NCI-H2171 (cell line): ENCODE measurements around the gene KCNQ4.

Experiments used
- DNase-seq: peaks from one replicate; lab custom pipeline; 2025; lab: John Stamatoyannopoulos, UW

The KCNQ4 gene

GRCh38 chr1:40795811-40796586 lies 12.4 kb downstream of the KCNQ4 start:
- no peak for DNase-seq

- no peak for DNase-seq
These were observed 13.5 kb downstream of the KCNQ4 start for GRCh38 chr1:40796939-40797667.

DNA sequence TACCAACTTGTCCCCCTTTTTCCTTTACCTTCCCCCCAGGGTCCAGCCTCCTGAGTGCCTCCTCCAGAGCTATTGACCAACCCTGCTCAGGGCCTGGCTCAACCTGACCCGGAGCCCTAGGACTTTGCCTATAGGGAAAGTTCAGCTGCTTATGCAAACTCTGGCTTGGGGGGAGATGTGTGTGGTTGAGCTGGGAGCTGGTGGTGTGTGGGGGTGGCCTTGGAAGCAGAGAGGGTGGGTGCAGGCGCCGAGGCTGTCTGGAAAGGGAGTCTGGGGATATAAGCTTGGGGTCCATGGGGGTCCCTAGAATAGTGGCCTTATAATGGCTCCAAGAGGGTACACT lies 14.1 kb downstream of the KCNQ4 start:
- DNase-seq, result no peak

DNA sequence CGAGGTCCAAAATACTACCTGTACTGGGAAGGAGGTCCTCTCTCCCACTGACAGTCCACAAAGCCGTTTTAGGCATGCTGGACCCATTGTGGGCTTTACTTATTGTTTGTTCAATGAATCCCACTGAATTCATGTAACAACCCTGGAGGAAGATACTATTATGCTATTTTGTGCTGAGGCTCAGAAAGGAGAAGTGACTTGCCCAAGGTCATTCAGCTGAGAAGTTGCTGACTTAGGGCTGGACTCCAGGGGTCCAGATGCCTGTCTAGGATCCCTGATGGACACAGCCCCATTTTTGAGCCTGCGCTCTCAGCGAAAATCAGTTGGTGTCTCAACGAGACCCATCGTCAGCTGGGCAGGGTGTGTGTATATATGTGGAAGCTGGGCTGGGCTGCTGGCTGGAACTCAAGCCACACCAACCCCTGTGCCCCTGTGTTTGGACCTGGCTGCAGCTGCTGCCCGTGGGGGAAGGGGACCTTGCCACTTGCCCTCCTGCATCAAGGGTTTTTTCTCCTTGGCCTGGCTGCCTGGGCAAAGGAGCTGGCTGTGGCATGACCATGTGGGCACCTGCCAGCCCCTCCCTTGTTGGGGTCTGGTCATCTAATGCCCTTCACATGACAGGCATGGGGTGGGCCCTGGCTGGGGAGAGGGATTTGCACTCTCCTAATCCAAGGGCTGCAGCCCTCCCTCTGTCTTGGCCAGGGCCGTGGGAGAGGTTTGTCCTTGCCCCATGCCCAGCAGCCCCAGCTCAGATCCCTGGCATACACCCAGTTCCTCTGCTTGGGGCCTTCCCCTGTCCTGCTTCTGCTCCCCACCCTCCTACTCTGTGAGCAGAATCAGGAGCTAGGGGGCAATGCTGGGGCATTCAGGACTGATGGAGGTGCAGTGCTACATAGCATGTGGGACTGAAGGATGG lies 15.0 kb downstream of the KCNQ4 start:
- no peak for DNase-seq

DNA sequence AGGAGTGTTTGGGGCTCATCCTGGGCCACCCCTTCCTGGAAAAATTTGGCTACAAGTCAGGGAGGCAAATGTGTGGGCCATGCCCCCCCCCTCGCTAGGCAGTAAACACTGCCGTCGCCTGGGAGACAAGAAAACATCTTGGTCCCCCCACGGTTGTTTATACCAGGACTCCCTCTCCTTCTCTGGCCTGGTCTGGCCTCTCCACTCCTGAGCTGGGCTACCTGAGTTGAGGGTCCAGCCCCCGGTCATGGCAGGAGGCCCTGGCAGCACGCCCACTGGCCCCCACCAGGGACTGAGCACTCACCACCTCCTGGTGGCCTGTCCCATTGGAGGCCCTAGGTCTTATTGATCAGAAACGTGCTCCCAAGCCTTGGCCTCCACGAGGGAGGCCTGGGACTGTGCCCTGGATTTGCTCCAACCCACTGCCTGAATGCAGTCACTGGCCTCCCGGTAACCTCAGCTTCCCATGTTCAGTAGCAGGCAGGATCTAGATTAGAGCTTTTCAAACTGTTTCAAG lies 15.8 kb downstream of the KCNQ4 start:
- no peak for DNase-seq

DNA sequence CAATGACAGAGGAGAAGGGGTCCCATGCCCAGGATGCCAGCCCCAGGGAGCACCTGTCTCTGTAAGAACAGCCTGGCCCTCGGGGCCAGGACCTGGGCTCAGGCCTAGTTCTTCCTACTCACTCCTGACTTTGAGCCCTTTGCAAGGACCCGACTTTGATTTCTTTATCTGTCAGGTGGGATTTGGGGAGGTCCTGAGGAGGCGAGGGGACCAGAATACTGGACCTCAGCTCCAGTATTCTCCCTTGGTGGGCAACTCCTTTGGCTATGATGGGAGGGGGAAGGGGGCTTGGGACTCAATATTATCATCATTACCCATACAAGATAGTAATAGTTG lies 18.1 kb downstream of the KCNQ4 start:
- DNase-seq, result no peak

GRCh38 chr1:40802078-40802741 lies 18.6 kb downstream of the KCNQ4 start:
- DNase-seq, result peak; percentile 45

GRCh38 chr1:40802742-40803113 lies 19.1 kb downstream of the KCNQ4 start:
- DNase-seq, result no peak

DNA sequence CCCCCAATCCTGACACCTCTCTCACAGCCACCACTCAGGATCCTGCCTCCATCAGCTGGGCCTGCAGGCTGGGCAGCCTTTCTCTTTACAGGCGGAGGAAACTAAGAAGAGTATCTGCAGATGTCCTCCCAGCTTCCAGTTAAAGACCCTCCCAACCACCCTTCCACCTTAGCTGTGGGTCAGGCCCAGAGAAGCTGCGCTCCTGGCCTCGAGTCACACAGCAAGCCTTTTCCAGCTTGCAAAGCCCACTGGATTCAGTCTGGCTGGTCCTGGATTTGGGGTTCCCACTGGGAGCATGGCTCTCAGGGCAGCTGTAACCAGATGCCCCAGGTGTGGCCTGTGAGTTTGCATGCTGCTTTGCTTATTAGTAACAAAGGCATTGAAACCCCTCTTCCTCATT lies 19.9 kb downstream of the KCNQ4 start:
- no peak for DNase-seq

GRCh38 chr1:40803902-40804301 lies 20.3 kb downstream of the KCNQ4 start:
- no peak for DNase-seq

DNA sequence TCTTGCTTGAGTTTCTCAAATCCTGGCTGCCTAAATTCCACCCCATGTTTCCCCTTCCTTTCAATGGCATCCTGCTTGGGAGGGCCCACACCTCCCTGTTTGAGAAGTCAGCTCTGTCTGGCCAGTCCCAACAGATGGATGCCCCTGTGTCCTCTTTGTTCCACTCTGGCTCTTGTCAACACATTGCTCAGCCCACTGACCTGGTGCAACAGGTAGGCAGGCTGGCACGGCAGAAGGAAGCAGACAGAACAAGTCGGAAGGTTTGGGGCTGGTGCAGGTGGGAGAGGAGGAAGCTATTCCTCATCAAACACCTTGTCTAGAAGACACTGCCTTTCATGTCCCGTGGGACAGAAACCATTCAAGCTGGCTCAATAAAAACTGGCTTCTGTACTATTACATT lies 22.7 kb downstream of the KCNQ4 start:
- no peak for DNase-seq

GRCh38 chr1:40806731-40807695 lies 23.4 kb downstream of the KCNQ4 start:
- no peak for DNase-seq

DNA sequence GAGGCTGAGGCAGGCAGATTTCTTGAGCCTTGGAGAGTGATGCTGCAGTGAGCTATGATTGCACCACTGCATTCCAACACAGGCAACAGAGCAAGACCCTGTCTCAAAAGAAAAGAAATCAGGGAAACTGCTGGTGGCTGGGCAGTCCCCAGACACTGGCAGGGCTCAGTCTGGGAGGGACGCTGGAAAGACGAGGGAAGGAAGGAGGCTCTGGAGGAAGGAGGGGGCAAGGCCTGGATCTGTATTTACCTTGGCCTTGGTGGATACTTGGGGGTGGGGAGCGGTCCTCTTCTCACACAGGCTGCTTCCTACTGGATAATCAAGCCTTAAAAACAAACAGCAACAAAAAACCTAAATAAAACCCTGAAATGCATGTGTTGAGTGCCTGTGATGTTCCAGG lies 24.4 kb downstream of the KCNQ4 start:
- no peak for DNase-seq

GRCh38 chr1:40808444-40808843 lies 24.9 kb downstream of the KCNQ4 start:
- no peak for DNase-seq

DNA sequence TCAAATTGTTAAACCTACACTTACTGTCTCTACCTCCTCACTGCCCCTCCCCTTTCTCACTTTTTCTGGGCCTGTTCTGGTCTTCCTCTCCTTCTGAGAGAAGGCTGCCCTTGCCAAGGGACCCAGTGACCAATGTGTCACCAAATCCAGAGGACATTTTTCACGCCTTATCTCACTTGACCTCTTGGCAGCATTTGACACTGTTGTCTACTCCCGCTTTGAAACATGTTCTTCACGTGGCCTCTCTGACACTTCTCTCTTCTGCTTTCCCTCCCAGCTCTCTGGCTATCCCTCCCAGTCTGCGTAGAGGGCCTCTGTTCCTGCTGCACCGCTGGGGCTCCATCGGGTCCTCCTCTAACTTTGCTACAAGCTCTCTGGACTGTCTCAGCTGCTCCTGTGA lies 25.3 kb downstream of the KCNQ4 start:
- no peak for DNase-seq

DNA sequence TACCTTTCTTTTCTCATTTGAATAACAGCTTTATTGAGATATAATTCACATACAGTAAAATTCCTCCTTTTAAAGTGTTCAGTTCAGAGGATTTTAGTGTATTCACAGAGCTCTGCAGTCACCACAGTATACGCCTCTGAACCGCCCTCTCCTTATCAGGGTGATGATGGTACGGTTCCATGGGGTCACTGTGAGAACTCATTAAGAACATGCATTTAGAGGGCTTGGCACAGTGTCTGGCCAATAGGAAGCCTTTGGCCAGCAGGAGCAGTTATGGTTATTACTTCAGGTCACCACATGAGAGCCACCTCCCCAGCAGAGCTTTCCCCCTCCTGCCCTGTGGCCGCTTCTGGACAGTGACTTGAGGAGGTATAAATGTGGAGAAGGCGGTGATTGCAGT lies 27.3 kb downstream of the KCNQ4 start:
- DNase-seq, result no peak

DNA sequence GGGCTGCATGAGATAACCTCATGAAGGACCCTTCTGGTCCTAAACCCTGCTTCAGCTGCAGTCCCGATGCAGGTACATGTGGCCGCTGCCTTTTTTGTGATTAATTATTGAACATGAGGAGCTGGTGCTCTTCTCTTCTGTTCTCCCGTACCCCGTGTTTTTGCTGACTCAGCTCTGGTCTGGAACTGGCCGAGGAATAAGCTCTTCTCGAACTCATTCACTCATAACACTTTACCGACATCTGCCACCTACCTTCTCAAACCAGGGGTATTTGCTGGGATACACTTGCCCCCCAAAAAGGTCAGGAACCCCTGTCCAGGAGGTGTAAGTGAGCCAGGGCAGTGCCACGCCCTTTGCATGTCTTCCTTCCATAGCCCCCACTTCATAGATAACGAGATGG lies 31.8 kb downstream of the KCNQ4 start:
- DNase-seq, result no peak

- no peak for DNase-seq
These were observed 34.2 kb downstream of the KCNQ4 start for GRCh38 chr1:40817791-40818263.

DNA sequence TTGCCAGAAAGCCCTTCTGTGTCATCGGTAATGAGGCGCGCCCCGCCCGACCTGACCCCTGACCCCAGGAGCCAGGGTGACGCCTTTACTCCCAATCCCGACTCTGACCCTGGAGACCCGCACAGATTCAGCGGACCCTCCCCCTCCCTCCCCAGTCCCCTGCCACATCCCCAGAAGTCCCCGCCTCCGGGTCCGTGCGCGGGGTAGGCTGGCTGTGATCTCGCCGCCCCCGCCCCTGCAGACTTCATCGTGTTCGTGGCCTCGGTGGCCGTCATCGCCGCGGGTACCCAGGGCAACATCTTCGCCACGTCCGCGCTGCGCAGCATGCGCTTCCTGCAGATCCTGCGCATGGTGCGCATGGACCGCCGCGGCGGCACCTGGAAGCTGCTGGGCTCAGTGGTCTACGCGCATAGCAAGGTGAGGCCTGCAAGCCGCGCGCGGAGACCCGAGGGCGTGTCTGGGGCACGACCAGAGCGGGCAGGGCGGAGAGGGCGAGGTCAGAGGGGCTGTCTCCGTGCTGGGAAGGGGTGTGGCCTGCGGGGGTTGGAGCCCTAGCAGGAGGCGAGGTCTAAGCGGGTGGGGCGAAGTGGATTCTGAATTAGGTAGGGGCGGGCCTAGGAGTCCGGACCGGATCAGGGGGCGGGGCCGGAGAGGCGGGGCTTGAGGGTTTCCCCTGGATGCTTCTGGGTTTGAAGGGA lies 34.8 kb downstream of the KCNQ4 start:
- no peak for DNase-seq

- DNase-seq, result no peak
These were observed 35.5 kb downstream of the KCNQ4 start for GRCh38 chr1:40819101-40819500.
